DOHH2 (cell line): ENCODE results near the gene CIPC.

Experiments used
- CTCF ChIP-seq: fragments of 200-600 bp; sonication (generic); IDR thresholded peaks from one replicate; pipeline ENCODE4 v1.5.1; 2014; ENCODE audit warnings: antibody characterized with exemption, mild to moderate bottlenecking, low read depth, low read length; ENCODE audit not compliant: poor library complexity, severe bottlenecking
- EZH2phosphoT487 ChIP-seq: fragments of 200-600 bp; sonication (generic); IDR thresholded peaks from 2 replicates; pipeline ENCODE4 v1.6.1; 2017; ENCODE audit warnings: borderline replicate concordance, mild to moderate bottlenecking, antibody characterized with exemption, low read length, moderate library complexity, mixed read lengths

DNA sequence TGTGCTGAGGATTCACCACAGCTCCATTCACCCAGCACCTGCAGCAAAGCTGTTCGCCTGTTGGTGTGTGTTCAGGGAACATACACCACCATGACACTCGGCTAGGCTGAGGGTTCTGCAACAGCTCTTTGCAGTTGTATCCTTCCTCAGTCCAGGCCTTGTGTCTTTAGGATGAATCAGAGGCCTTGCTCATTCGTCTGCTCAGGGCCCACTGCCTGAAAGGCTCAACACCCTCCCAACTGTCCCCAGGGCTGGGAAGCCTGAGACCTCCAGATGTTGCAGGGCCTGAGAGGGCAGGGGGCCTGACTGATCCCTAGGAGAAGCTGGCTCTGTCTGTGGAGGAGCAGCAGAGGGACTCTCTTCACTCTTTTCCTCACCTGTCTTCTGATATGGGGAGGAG, 32.3 kb downstream of the CIPC start:
- TF ChIP-seq EZH2phosphoT487 (no peak), CTCF (no peak)
